Measurements from ENCODE around the gene HRG. TPM values are rescaled to one million over a fixed set of nuclear protein-coding genes. Genes with fewer than 3 reads are reported as not detected.

HRG gene
- total RNA-seq, 1 experiment from 2014 or later, result not detected

GRCh38 chr3:186620213-186621092 lies 45.4 kb upstream of the HRG start:
- H4K91ac ChIP-seq (ENCODE audit: insufficient read length, low read depth, low read length), result no peak overlapping the region
- H2AK5ac ChIP-seq (ENCODE audit: insufficient read length, low read length), result no peak overlapping the region
- no peak overlapping the region for H3K23ac ChIP-seq (ENCODE audit: insufficient read length, low read depth, low read length)
- Mint-ChIP-seq H3K4me1 (peaks cover 6% of the 10 kb centered on the region in 2 experiments), H3K36me3 (ENCODE audit: insufficient read depth in 1 of 3, low read depth in 3 of 3) (no peaks in the 10 kb centered on the region), H3K27me3 (ENCODE audit: low read depth) (peaks cover 25% of the 10 kb centered on the region), H3K4me3 (no peak overlapping the region), H3K27ac (no peak overlapping the region), H3K9me3 (no peaks in the 10 kb centered on the region)
- no peaks in the 10 kb centered on the region; the same call in 1 of the 2 replicates for H3K4me1 ChIP-seq (ENCODE audit: insufficient read depth, low read length)
- H2BK20ac ChIP-seq (ENCODE audit: low read depth, low read length, poor library complexity, severe bottlenecking), result no peak overlapping the region
- WGBS (ENCODE audit: extremely low coverage, insufficient read length, low lambda C conversion rate), result no CpG with 5 or more reads among the region's 17 CpGs
- H3K23me2 ChIP-seq (ENCODE audit: insufficient read length, low read depth, low read length, poor library complexity, severe bottlenecking), result no peaks in the 10 kb centered on the region
- no peak overlapping the region for H4K8ac ChIP-seq (replicated peaks; ENCODE audit: insufficient read length, low read depth, low read length)
- no peak overlapping the region for H3K4ac ChIP-seq (ENCODE audit: low read depth, low read length)
- no peak overlapping the region for H2BK12ac ChIP-seq (ENCODE audit: insufficient read length, low read depth, low read length)
- no peak overlapping the region for H2BK5ac ChIP-seq (ENCODE audit: insufficient read length, low read length)
- no peak overlapping the region for H3K4me2 ChIP-seq (ENCODE audit: insufficient read depth, insufficient read length, low read length)
- H3K18ac ChIP-seq (ENCODE audit: insufficient read length, low read depth, low read length), result no peak overlapping the region
- H3K56ac ChIP-seq (ENCODE audit: insufficient read length, low read depth, low read length), result no peak overlapping the region
- H2AFZ ChIP-seq (ENCODE audit: low read length), result no peak overlapping the region
- no peaks in the 10 kb centered on the region for H4K20me1 ChIP-seq (ENCODE audit: control insufficient read depth, insufficient read depth, insufficient read length)
- no peak overlapping the region for H2BK15ac ChIP-seq (ENCODE audit: low read depth, low read length)
- H3K79me2 ChIP-seq (ENCODE audit: insufficient read depth, low read length), result no peaks in the 10 kb centered on the region
- no peak overlapping the region for H3T11ph ChIP-seq (ENCODE audit: low read length)
- no peak overlapping the region for H3K9ac ChIP-seq (ENCODE audit: extremely low read depth, insufficient read length, low read length)
- no peak for TF ChIP-seq CTCF (conservative IDR thresholded peaks at IDR 0.05)
- H3K14ac ChIP-seq (ENCODE audit: insufficient read depth, low read length), result no peak overlapping the region
- H3K27ac ChIP-seq (ENCODE audit: insufficient read length, low read depth, low read length), result no peak overlapping the region
- no peak overlapping the region for H4K5ac ChIP-seq (ENCODE audit: insufficient read length, low read depth, low read length)
- no peaks in the 10 kb centered on the region for H3K27me3 ChIP-seq (ENCODE audit: insufficient read depth, low read length)
- no peaks in the 10 kb centered on the region for H3K79me1 ChIP-seq (ENCODE audit: insufficient read depth, low read depth, low read length, poor library complexity, severe bottlenecking)
- no peak for DNase-seq
- H3K9me3 ChIP-seq (ENCODE audit: control insufficient read depth, low read depth, low read length), result no peaks in the 10 kb centered on the region
- H2BK120ac ChIP-seq (ENCODE audit: low read depth, low read length, poor library complexity, severe bottlenecking), result no peak overlapping the region

Data from H9 (cell line).